Myocyte (in vitro differentiated cells): ENCODE measurements around the gene SPAG5. TPM values are rescaled to one million over a fixed set of nuclear protein-coding genes. Genes with fewer than 3 reads are reported as not detected.
A peak's percentile ranks its signal among the peaks of the same experiment; 100 is the strongest.

Experiments
- DNase-seq: peaks from one replicate; pipeline ENCODE4 v3.0.0-alpha.2; 2012; ENCODE audit warnings: low read depth
- polyA plus RNA-seq: library from polyadenylated mRNA; unstranded; fragments of >200 nt; gene quantifications from one replicate; pipeline ENCODE4 v1.2.1, GENCODE V29; 2012; ENCODE audit warnings: missing spikeins
- total RNA-seq: library from RNA; depleted of rRNA; stranded (reverse); fragments of >200 nt; gene quantifications from 2 replicates; pipeline ENCODE4 v1.2.3, GENCODE V29; 2014

SPAG5 gene
- total RNA-seq = 2.2 and 4.3 TPM in 2 replicates
- polyA plus RNA-seq = 3.4 TPM

- peak; percentile 90 for DNase-seq
These were observed at the start of gene SPAG5 for GRCh38 chr17:28598799-28599310. Gene SPAG5, minus strand, starts transcription at chr17:28599025. Its CDS starts 79 bp downstream, at chr17:28598946.

DNA sequence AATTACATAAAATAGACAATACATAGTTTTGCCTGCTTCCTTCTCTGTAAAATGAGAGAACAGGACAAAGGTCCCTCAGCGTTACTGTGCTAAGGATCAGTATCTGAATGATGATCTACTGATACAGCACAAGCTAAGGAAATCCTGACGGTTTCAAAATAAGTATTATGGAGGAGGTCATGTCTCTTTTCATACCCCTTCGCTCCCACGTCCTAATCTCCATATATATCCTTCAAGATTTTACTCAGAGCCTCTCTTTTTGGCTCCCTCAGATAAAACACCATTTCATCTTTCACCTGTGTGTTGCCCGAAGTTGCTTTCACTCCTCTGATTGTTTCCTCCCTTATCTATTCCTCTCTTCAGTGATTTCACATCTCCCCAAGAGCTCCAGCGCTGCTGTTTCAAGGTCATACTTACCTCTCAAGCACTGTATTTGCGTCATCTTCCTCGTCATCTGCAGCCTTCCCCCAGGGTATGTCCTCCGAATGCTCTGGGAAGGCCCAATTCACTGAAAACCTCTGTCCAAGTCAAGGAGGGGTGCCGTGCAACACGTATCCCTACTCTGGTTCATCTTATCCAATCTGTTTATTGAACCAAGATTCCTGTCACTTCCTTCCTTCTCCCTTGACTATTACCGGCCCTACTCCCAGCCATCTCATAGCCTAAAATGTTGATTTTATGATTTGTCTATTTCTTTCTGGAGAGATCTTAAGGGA is 47.4 kb upstream of the SPAG5 start:
- no peak for DNase-seq

GRCh38 chr17:28645576-28645939 is 46.7 kb upstream of the SPAG5 start:
- DNase-seq = no peak

- DNase-seq = peak; percentile 95
These were observed 46.2 kb upstream of the SPAG5 start, which contains the start of gene BLTP2 for GRCh38 chr17:28644787-28645575. Gene BLTP2, minus strand, starts transcription at chr17:28645158. Its CDS starts 102 bp downstream, at chr17:28645056.

- peak; percentile 70 for DNase-seq
These were observed 45.4 kb upstream of the SPAG5 start for GRCh38 chr17:28643983-28644786.

DNA sequence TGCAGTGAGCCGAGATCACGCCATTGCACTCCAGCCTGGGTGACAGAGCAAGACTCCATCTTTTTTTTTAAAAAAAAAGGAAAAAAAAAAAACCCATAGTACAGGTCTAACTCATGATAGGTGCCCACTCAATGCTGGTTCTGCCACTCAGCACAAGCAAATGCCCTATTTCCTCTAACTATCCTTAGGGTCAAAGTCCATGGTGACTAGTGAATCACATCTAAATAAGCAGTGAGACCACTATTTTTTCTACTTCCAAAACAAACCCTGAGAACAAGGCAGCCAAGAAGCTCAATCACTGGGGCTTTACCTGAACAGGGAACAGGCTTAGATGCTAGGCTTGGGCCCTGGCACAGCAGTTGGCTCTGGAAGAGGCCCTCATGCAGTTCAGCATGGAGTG is 42.8 kb upstream of the SPAG5 start:
- DNase-seq = no peak

DNA sequence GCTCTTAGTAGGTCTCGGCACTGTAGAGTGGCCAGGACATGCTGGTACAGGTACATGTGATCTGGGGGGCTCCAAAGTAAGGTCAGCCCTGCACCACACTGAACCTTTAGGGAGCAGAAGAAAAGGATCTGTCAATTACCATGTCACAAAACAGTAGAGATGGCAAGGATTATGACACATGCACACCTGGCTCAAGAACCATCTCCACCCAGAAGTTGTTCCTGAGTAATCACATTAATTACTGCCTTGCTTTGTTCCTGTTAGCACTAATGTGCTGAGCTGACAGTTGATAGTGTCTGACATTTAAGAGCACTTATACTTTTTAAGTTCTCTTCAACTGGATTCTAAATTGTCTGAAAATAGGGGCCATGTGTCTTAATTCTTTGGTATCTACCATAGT is 36.7 kb upstream of the SPAG5 start:
- DNase-seq = no peak

DNA sequence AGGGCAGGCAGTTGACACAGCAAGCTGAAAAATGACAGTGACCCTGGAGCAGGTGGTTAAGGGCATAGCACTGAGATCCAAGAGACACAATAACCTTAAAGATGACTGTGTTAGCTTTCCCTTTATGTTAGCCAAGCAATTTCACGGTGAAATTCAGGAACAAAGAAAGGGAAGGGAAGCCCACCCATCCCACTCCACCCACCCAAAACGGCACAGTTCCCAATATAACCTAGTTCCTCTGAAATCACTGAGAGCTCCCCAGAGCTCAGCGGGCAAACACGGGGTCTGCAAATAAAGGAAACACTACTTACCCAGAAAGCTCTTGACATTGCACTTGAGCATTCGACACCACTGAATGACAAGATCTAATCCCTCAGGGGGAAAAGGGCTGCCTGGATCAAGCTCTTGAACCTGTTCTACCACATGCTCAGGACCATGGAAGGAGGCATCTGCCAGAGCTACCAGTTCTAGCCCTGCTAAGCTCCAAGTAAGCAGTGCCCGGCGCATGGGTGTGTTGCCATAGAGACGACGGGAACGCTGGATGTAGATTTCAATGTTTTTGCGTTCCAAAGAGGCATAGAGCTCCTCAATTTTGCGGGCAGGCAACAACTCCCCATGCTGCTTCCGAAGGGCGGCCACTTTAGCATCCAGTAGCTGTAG is 35.5 kb upstream of the SPAG5 start:
- no peak for DNase-seq

DNA sequence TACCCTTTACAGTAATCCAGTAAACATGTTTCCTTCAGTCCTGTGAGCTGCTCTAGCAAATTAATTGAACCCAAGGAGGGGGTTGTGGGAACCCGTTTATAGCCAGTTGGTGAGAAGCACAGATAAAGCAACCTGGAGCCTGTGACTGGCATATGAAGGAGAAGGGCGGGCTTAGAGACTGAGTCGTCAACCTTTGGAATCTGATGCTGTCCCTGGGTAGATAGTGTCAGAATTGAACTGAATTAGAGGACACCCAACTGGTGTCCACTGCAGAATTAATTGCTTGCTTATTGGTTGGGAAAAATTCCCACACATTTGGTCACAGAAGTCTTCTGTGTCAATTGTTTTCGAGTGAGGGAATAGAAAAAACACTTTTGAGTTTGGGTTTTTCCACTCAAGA is 28.0 kb upstream of the SPAG5 start:
- DNase-seq = no peak

DNA sequence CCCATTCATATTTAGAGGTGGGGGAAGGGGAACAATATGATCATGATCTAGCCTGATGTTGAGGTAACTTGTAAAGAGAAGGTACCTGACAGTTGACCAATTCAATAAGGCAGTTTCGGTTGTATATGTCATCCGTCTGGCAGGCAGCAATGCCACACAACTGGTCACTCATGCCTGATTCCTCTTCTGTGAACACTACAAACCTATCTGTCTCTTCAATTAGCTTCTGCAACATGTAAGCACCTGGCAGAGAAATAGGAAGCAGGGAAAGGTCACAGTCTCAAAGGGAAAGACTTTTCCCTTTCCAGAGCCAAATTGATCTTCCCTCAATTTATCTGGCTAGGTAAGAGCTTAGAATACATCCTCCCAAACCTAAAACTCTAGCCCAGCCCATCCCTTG is 25.3 kb upstream of the SPAG5 start:
- no peak for DNase-seq

DNA sequence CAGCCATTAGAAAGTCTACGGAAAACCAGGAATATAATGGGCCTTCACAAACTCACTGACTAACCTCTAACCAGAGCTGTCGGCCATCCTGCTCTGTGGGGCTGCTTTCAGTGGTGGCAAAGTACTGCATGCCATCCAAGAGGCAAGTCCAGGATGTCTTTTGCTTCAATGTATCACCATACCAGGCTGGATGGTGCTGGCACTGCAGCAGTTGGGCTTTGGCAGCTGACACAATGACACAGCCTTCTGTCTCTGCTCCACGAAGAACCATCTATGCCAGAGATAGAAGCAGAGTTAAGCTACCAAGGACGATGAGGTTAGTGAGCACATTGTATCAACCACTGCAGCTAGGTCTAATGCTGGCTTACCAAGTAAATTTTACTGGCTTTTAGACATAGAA is 24.9 kb upstream of the SPAG5 start:
- DNase-seq = peak; percentile 61

- DNase-seq = no peak
These were observed 23.4 kb upstream of the SPAG5 start for GRCh38 chr17:28622186-28622585.

- no peak for DNase-seq
These were observed 21.2 kb upstream of the SPAG5 start for GRCh38 chr17:28620010-28620409.

GRCh38 chr17:28618464-28618863 is 19.6 kb upstream of the SPAG5 start:
- no peak for DNase-seq

GRCh38 chr17:28616281-28616680 is 17.5 kb upstream of the SPAG5 start:
- peak; percentile 95 for DNase-seq

- DNase-seq = peak; percentile 77
These were observed 16.6 kb upstream of the SPAG5 start for GRCh38 chr17:28615260-28615940.

DNA sequence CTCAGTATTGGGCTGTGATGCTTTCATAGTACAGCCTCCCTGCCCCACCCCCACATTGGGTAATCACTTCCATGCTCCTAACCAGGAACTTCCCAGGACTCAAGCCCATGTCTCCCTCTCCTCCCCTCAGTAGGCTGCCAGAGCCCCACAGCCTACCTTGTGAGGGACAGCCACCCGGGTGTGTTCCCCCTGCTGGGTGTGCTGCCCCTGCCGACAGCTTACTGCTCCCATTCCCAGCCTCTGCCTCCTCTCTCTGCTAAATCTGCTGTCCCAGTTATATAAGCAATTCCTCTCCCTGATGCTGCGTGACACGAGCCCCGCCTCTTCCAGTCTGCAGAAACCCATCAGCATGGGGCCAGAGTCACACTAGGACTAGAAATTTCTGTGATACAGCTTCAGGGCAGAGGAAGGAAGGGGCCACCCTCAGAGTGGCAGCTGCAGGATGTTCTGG is 15.1 kb upstream of the SPAG5 start, which contains the start of gene RSKR:
TSS of gene RSKR (minus strand) at position 255 of the 451 bp plus-strand sequence. CDS start at position 231, 24 bp downstream.
- no peak for DNase-seq

- peak; percentile 51 for DNase-seq
These were observed 14.4 kb upstream of the SPAG5 start for GRCh38 chr17:28612936-28613872.

DNA sequence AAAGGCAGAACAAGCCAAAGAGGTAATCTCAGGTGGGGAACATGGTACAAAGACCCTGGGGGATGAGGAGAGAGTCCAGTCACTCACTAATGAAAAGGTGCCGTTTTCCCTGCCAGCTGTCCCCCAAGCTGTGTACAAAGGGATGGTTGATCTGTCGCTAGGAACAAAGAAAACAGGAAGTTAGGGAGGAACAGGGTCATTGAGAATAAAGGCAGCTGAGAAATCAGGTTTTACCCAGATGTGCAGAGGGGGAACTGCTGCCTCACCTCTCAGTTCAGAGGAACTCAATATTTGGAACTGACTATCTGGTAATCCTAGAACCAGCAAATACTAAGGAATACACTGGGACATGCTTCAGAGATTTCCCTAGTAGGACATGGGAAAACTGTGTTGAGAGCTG is 13.7 kb upstream of the SPAG5 start:
- no peak for DNase-seq
